H9 (cell line): Measurements from ENCODE around the gene SLC23A2. TPM values are rescaled to one million over a fixed set of nuclear protein-coding genes. Genes with fewer than 3 reads are reported as not detected.

Experiments used
- DNase-seq: peaks from one replicate; pipeline ENCODE4 v3.0.0-alpha.2; 2017
- H2AFZ ChIP-seq: one replicate; pipeline ENCODE4 v1.6.1; 2013; ENCODE audit warnings: mild to moderate bottlenecking, low read length, control low read depth, moderate library complexity
- H2AK5ac ChIP-seq: 2 replicates; pipeline ENCODE4 v1.6.1; 2013; ENCODE audit warnings: low read length, control low read depth, mixed read lengths; ENCODE audit not compliant: insufficient read length
- H2BK120ac ChIP-seq: one replicate; pipeline ENCODE4 v1.6.1; 2013; ENCODE audit warnings: low read depth, mild to moderate bottlenecking, low read length, control low read depth, inconsistent platforms; ENCODE audit not compliant: poor library complexity, severe bottlenecking
- H2BK12ac ChIP-seq: 2 replicates; pipeline ENCODE4 v1.6.1; 2013; ENCODE audit warnings: low read length, control low read depth, mixed read lengths, low read depth; ENCODE audit not compliant: insufficient read length
- H2BK15ac ChIP-seq: 2 replicates; pipeline ENCODE4 v1.6.1; 2013; ENCODE audit warnings: low read depth, low read length, control low read depth
- H2BK20ac ChIP-seq: one replicate; pipeline ENCODE4 v1.6.1; 2013; ENCODE audit warnings: low read depth, mild to moderate bottlenecking, low read length, control low read depth, inconsistent platforms; ENCODE audit not compliant: poor library complexity, severe bottlenecking
- H2BK5ac ChIP-seq: 2 replicates; pipeline ENCODE4 v1.6.1; 2013; ENCODE audit warnings: low read length, control low read depth, mixed read lengths; ENCODE audit not compliant: insufficient read length
- H3K14ac ChIP-seq: 2 replicates; pipeline ENCODE4 v1.6.1; 2013; ENCODE audit warnings: low read length, control low read depth; ENCODE audit not compliant: insufficient read depth
- H3K18ac ChIP-seq: 2 replicates; pipeline ENCODE4 v1.6.1; 2013; ENCODE audit warnings: low read depth, mild to moderate bottlenecking, mixed read lengths, low read length, control low read depth; ENCODE audit not compliant: insufficient read length
- H3K23ac ChIP-seq: 2 replicates; pipeline ENCODE4 v1.6.1; 2013; ENCODE audit warnings: low read length, control low read depth, mixed read lengths, low read depth; ENCODE audit not compliant: insufficient read length
- H3K23me2 ChIP-seq: 2 replicates; pipeline ENCODE4 v1.6.1; 2013; ENCODE audit warnings: low read depth, mild to moderate bottlenecking, mixed read lengths, low read length, control low read depth; ENCODE audit not compliant: insufficient read length, poor library complexity, severe bottlenecking
- H3K27ac ChIP-seq: 2 replicates; pipeline ENCODE4 v1.5.1; 2013; ENCODE audit warnings: low read length, control low read depth, mixed read lengths, low read depth; ENCODE audit not compliant: insufficient read length
- H3K27me3 ChIP-seq: 2 replicates; pipeline ENCODE4 v1.6.1; 2013; ENCODE audit warnings: low read length, control low read depth, inconsistent platforms; ENCODE audit not compliant: insufficient read depth
- H3K4ac ChIP-seq: 2 replicates; pipeline ENCODE4 v1.6.1; 2013; ENCODE audit warnings: low read depth, mild to moderate bottlenecking, control low read depth, inconsistent platforms, low read length, moderate library complexity
- H3K4me1 ChIP-seq: 2 replicates; pipeline ENCODE4 v1.6.1; 2013; ENCODE audit warnings: low read length, control low read depth, inconsistent platforms; ENCODE audit not compliant: insufficient read depth
- H3K4me2 ChIP-seq: 2 replicates; pipeline ENCODE4 v1.6.1; 2013; ENCODE audit warnings: low read length, control low read depth, mixed read lengths; ENCODE audit not compliant: insufficient read length, insufficient read depth
- H3K56ac ChIP-seq: 2 replicates; pipeline ENCODE4 v1.6.1; 2013; ENCODE audit warnings: low read depth, mild to moderate bottlenecking, mixed read lengths, low read length, control low read depth; ENCODE audit not compliant: insufficient read length
- H3K79me1 ChIP-seq: 2 replicates; pipeline ENCODE4 v1.6.1; 2013; ENCODE audit warnings: low read depth, mild to moderate bottlenecking, moderate library complexity, low read length, control low read depth, inconsistent platforms; ENCODE audit not compliant: insufficient read depth, poor library complexity, severe bottlenecking
- H3K79me2 ChIP-seq: 2 replicates; pipeline ENCODE4 v1.6.1; 2013; ENCODE audit warnings: low read length, control low read depth, inconsistent platforms; ENCODE audit not compliant: insufficient read depth
- H3K9ac ChIP-seq: 2 replicates; pipeline ENCODE4 v1.6.1; 2013; ENCODE audit warnings: low read length, control low read depth, mixed read lengths; ENCODE audit not compliant: insufficient read length; ENCODE audit errors: extremely low read depth
- H3K9me3 ChIP-seq: one replicate; pipeline ENCODE4 v1.6.1; 2013; ENCODE audit warnings: low read depth, low read length, inconsistent platforms; ENCODE audit not compliant: control insufficient read depth
- H3T11ph ChIP-seq: one replicate; pipeline ENCODE4 v1.6.1; 2013; ENCODE audit warnings: mild to moderate bottlenecking, low read length, control low read depth, inconsistent platforms
- H4K20me1 ChIP-seq: one replicate; pipeline ENCODE4 v1.6.1; 2013; ENCODE audit not compliant: control insufficient read depth, insufficient read length, insufficient read depth
- H4K5ac ChIP-seq: 2 replicates; pipeline ENCODE4 v1.6.1; 2013; ENCODE audit warnings: low read depth, mild to moderate bottlenecking, mixed read lengths, low read length, control low read depth; ENCODE audit not compliant: insufficient read length
- H4K8ac ChIP-seq: replicated peaks from 2 replicates; pipeline ENCODE4 v1.6.1; 2013; ENCODE audit warnings: low read length, control low read depth, mixed read lengths, low read depth; ENCODE audit not compliant: insufficient read length
- H4K91ac ChIP-seq: 2 replicates; pipeline ENCODE4 v1.6.1; 2013; ENCODE audit warnings: low read depth, mild to moderate bottlenecking, moderate library complexity, mixed read lengths, low read length, control low read depth; ENCODE audit not compliant: insufficient read length
- H3K27ac Mint-ChIP-seq, 3 experiments: 2 replicates in 2 of 3; 3 replicates in 1 of 3; pipeline ENCODE4 v1.8.0; 2020 to 2021; ENCODE audit warnings: mixed read lengths in 3 of 3, mild to moderate bottlenecking in 1 of 3, moderate library complexity in 1 of 3
- H3K27me3 Mint-ChIP-seq: 2 replicates; pipeline ENCODE4 v1.8.0; 2021; ENCODE audit warnings: low read depth, mild to moderate bottlenecking, moderate library complexity, mixed read lengths
- H3K36me3 Mint-ChIP-seq, 3 experiments: 2 replicates in 2 of 3; 3 replicates in 1 of 3; pipeline ENCODE4 v1.8.0; 2020 to 2021; ENCODE audit warnings: low read depth in 3 of 3, mixed read lengths in 3 of 3; ENCODE audit not compliant: insufficient read depth in 1 of 3
- H3K4me1 Mint-ChIP-seq, 2 experiments: 2 replicates each; pipeline ENCODE4 v1.8.0; 2020; ENCODE audit warnings: mixed read lengths in 2 of 2
- H3K4me3 Mint-ChIP-seq, 2 experiments: 2 replicates in 1 of 2; 3 replicates in 1 of 2; pipeline ENCODE4 v1.8.0; 2020 to 2021; ENCODE audit warnings: mild to moderate bottlenecking in 2 of 2, mixed read lengths in 2 of 2, moderate library complexity in 1 of 2
- H3K9me3 Mint-ChIP-seq, 2 experiments: 2 replicates in 1 of 2; 3 replicates in 1 of 2; pipeline ENCODE4 v1.8.0; 2020; ENCODE audit warnings: mild to moderate bottlenecking in 2 of 2, mixed read lengths in 2 of 2, moderate library complexity in 1 of 2
- CTCF ChIP-seq: fragments of 200-600 bp; sonication (generic); conservative IDR thresholded peaks from 3 replicates; pipeline ENCODE4 v1.8.0; 2021; ENCODE audit warnings: antibody characterized with exemption, mild to moderate bottlenecking
- WGBS: extraction: QIAGEN DNeasy Blood & Tissue Kit; methylation state at CpG from one replicate; pipeline ENCODE4 v1.1.7; 2013; ENCODE audit warnings: missing lambda C conversion rate, low lambda C conversion rate, mixed read lengths; ENCODE audit not compliant: insufficient read length; ENCODE audit errors: extremely low coverage; 5-methylcytosine and 5-hydroxymethylcytosine counted together
- total RNA-seq: library from RNA; stranded (reverse); gene quantifications from 2 replicates; pipeline ENCODE4 v1.2.1, GENCODE V29; 2021

Gene SLC23A2
- total RNA-seq, 1 experiment from 2014 or later: 16.5 TPM

GRCh38 chr20:5024982-5025381 is 23.7 kb upstream of the SLC23A2 start:
- Histone ChIP-seq H2BK5ac (no peak overlapping the region), H3K4ac (no peak overlapping the region), H3K79me2 (no peaks in the 10 kb centered on the region), H2AFZ (no peak overlapping the region), H3T11ph (no peak overlapping the region), H3K9ac (no peak overlapping the region), H3K79me1 (no peaks in the 10 kb centered on the region), H3K14ac (no peak overlapping the region), H3K18ac (no peak overlapping the region), H4K91ac (no peak overlapping the region), H3K56ac (no peak overlapping the region), H4K5ac (no peak overlapping the region), H2BK12ac (no peak overlapping the region), H3K9me3 (no peaks in the 10 kb centered on the region), H4K20me1 (no peaks in the 10 kb centered on the region), H2AK5ac (no peak overlapping the region), H2BK20ac (no peak overlapping the region), H2BK15ac (no peak overlapping the region), H3K4me1 (no peaks in the 10 kb centered on the region), H3K27ac (no peak overlapping the region), H3K23me2 (no peaks in the 10 kb centered on the region), H3K4me2 (no peak overlapping the region), H2BK120ac (no peak overlapping the region), H3K27me3 (no peaks in the 10 kb centered on the region), H3K23ac (no peak overlapping the region), H4K8ac (no peak overlapping the region)
- Mint-ChIP-seq H3K4me3 (no peak overlapping the region), H3K27me3 (no peaks in the 10 kb centered on the region), H3K36me3 (no peaks in the 10 kb centered on the region), H3K9me3 (peaks cover 5% of the 10 kb centered on the region in 2 experiments; a peak in 3 of 5 replicates), H3K27ac (no peak overlapping the region), H3K4me1 (peaks cover 0 to 3% of the 10 kb centered on the region in 2 experiments; a peak in 2 of 4 replicates)
- no peak for DNase-seq
- no peak for TF ChIP-seq CTCF
- WGBS: no CpG with 5 or more reads among the region's 4 CpGs
